Tibial nerve (tissue), 4 donors: ENCODE measurements around the gene SHQ1.

Experiments
- CTCF ChIP-seq, 5 experiments: fragments of 200-600 bp in 3 of 5; fragments of 450-650 bp in 2 of 5; sonication (generic) in 3 of 5; IDR thresholded peaks; one replicate each; pipeline ENCODE4 v1.5.1; 2016 to 2019; ENCODE audit warnings: antibody characterized with exemption in 5 of 5, mild to moderate bottlenecking in 3 of 5, moderate library complexity in 2 of 5
- EP300 ChIP-seq, 2 donors: sonication (generic); formaldehyde crosslinking; IDR thresholded peaks; one replicate each; pipeline ENCODE4 v1.6.1; 2017; ENCODE audit warnings: antibody characterized with exemption in 2 of 2, mild to moderate bottlenecking in 1 of 2
- POLR2A ChIP-seq, 2 donors: fragments of 450-650 bp; IDR thresholded peaks; one replicate each; pipeline ENCODE4 v1.6.1; 2017; ENCODE audit warnings: antibody characterized with exemption in 2 of 2, mild to moderate bottlenecking in 2 of 2, moderate library complexity in 2 of 2

DNA sequence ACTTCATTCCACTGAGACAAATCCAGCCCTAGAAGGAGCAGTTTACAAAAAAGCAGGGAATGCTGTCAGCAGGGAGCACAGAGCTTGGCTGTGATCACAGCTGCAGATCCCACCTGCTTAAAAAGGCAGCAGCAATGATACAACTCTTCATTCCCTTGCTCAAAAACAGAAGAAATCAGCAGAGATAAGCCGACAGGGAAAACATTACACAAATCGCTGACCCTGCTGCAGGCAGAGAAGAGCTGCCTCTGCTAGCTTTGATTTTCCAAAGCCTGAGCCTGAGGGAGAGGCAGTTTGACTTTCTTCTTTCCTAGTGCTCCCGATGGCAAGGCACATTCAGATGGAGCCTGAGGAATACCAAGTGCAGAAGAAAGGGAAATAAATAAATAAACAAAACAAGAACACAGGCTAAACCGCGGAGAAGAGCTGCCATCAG is 80.2 kb downstream of the SHQ1 start:
- TF ChIP-seq CTCF (IDR thresholded peaks at IDR 0.05) (no peak), POLR2A (IDR thresholded peaks at IDR 0.05) (no peak), EP300 (IDR thresholded peaks at IDR 0.05) (no peak)
